GM12864 (cell line): ENCODE measurements around the gene PIGN.

ENCODE experiments used
- DNase-seq: peaks from one replicate; pipeline ENCODE4 v3.0.0-alpha.2; 2011; ENCODE audit warnings: low read depth
- H3K4me3 ChIP-seq: 2 replicates; pipeline ENCODE4 v1.5.1; 2011; ENCODE audit warnings: mild to moderate bottlenecking, low read depth, low read length, control low read depth
- TF ChIP-seq, protein P1 (sequence below): IDR thresholded peaks from 2 replicates; pipeline ENCODE4 v1.5.1; 2011; ENCODE audit warnings: low read depth, mild to moderate bottlenecking, moderate library complexity, low read length, control low read depth, inconsistent platforms; ENCODE audit errors: missing control alignments

PIGN gene

DNA sequence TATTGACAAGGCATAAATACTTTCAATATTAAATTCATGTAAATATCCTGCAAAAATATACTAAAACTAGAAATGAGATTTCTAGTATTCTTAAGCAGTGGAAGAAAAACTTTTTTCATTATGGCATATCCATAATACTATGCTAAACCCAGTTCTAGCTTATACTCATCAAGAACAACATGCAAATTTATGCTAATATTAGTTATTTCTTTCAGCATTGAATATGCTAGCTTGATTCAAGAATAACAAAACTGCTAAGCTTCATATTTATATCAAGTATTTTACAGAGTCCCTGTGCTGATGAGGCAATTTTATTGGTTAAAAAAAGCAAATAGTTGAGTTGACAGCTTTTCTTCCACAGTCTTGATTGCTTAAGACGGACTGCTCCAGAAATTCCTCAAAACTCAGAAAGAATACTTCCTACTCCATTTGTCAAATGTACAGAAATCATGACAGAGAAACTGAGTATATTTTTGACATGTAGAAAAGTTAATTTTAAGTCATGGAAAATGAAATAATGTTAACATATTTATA is 105.0 kb downstream of the PIGN start:
- no peak overlapping the region for H3K4me3 ChIP-seq
- TF ChIP-seq, protein P1, sequence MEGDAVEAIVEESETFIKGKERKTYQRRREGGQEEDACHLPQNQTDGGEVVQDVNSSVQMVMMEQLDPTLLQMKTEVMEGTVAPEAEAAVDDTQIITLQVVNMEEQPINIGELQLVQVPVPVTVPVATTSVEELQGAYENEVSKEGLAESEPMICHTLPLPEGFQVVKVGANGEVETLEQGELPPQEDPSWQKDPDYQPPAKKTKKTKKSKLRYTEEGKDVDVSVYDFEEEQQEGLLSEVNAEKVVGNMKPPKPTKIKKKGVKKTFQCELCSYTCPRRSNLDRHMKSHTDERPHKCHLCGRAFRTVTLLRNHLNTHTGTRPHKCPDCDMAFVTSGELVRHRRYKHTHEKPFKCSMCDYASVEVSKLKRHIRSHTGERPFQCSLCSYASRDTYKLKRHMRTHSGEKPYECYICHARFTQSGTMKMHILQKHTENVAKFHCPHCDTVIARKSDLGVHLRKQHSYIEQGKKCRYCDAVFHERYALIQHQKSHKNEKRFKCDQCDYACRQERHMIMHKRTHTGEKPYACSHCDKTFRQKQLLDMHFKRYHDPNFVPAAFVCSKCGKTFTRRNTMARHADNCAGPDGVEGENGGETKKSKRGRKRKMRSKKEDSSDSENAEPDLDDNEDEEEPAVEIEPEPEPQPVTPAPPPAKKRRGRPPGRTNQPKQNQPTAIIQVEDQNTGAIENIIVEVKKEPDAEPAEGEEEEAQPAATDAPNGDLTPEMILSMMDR: no peak
- DNase-seq: no peak

DNA sequence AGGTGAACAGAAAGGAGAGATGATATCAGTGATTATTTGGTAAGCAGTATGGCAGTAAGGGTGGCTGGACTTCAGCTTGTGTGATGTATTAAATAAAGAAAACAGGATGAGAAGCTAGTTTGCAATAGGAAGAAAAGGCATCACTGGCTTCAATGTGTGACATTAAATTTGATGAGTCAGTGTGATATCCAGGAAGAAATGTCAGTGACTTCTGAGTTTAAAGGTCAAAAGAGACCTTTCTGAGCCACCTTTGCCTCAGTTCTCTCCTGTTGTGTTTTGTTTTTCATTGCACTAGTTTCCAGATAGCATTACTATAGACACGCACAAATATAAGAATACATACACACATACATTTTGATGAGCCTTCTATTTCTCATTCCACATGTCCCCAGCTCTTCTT is 105.6 kb downstream of the PIGN start:
- no peak overlapping the region for H3K4me3 ChIP-seq
- TF ChIP-seq, protein P1: no peak

DNA sequence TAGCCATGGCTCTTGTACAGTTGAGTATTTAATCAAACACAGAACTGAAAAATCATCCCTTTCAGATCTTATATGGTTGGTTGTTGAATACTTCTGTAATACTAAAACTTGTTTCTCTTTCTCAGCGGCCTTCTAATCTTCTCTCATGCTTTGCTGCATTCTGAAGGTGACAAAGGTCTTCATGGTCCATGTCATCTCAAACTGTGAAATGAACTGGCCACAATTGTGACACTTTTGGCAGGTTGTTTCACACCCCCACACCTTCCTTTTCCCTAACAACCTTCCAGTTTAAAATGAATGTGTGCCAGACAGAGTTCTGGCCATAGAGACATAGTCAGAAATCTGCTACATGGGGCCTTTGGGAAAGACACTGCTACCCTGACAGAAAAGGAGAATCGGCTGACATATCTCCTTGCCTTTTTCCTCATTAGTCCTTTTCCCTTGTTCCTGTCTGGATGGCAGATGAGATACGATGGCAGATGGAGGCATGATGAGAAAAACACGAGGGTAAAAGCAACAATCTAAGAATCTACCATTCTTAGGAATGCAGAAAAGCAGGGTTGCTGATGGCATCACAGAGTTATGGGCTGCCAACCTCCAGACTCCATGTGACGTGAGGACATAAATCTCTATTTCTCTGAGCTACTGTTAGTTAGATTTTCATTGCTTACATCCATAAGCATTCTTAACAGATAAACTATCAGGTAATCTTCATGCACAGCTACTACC is 106.5 kb downstream of the PIGN start:
- DNase-seq: no peak
- TF ChIP-seq, protein P1: no peak
- no peak overlapping the region for H3K4me3 ChIP-seq

More for the DNA sequence above, 105.6 kb downstream of the PIGN start:
- DNase-seq: no peak

DNA sequence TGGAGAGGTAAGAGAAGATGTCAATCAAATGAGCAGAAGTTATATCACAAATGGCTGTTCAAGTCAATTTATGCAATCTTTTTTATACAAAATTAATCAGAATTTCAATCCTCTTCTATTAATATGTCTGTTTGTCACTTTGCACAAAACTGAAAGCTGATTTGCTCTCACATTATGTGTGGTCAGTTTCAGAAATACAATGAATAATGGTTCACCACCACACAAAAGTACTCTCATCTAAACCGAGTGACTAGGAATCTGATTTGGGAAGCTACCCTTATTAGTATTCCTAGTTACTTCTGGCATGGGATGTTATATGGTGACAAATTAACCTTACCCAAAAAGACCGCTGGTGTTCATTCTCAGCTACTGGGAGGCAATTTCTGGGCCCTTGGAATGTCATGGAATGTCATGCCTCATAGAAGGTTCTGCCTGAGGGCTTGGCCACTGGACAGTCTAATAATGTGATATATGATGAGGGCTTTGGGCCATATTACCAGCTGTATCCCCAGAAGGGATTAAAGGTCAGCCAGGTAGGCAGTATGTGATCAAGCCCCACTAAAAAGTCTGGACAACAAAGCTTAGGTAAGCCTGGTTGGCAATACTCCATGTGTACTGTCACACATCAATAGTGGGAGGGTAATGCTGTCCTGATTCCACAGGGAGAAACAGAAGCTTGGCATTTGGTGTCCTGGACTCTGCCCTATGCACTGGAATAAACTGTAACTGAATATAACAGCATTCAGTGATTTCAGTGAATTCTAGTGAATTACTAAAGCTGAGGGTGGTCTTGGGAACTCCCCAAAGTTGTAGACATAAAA is 113.2 kb downstream of the PIGN start:
- no peak for DNase-seq
- H3K4me3 ChIP-seq: no peak overlapping the region
- TF ChIP-seq, protein P1: no peak

DNA sequence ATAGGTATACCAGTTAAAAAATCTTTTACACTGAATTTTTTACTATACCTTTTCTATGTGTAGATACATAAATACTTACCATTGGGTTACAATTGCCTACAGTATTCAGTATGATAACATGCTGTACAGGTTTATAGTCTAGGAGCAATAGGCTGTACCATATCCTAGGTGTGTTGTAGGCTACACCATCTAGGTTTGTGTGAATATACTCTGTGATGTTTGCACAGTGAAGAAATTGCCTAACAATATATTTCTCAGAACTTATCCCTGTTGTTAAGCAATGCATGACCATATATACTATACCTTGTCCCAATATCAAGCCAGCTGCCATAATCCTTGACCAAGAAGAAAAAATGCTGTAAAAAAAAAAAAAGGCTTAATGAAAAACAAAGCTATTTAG is 114.5 kb downstream of the PIGN start:
- no peak overlapping the region for H3K4me3 ChIP-seq
- TF ChIP-seq, protein P1: no peak
- DNase-seq: no peak

DNA sequence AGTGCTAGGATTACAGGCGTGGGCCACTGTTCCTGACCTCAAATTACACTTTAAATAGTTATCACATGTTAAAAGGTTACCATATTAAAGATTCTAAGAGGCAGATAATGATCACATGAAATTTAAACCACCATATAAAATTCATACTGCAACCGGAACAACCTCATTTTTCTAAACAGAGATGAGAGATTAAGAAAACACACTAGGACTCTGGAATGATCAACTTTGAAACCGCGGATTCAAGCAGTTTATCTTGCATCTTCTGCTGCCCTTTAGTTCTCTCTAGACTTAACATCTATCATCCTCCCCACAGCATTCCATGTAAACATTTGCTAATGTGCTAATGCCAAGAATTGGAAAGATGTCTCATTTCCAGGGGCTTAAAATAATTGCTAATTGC is 115.8 kb downstream of the PIGN start:
- H3K4me3 ChIP-seq: no peak overlapping the region
- TF ChIP-seq, protein P1: no peak
- no peak for DNase-seq
